DND-41 (cell line): ENCODE data around the gene SOX4.

Source experiments
- ATAC-seq: fragments of 200-7000 bp; cut with Tn5 transposase; 3 replicates; pipeline ENCODE4 v1.9.1; 2021; ENCODE audit warnings: low read depth; ENCODE audit not compliant: insufficient read depth
- DNase-seq: peaks from one replicate; pipeline ENCODE4 v3.0.0-alpha.2; 2020
- H2AFZ ChIP-seq: 2 replicates; pipeline ENCODE4 v1.6.0; 2012; ENCODE audit warnings: low read depth, low read length
- H3K27ac ChIP-seq: 2 replicates; pipeline ENCODE4 v1.5.1; 2012; ENCODE audit warnings: low read length, inconsistent platforms
- H3K27me3 ChIP-seq: fragments of 200-600 bp; sonication (generic); 2 replicates; pipeline ENCODE4 v1.6.0; 2012; ENCODE audit warnings: low read length, mild to moderate bottlenecking, inconsistent platforms; ENCODE audit not compliant: insufficient read depth, poor library complexity
- H3K36me3 ChIP-seq: 2 replicates; pipeline ENCODE4 v1.5.1; 2012; ENCODE audit warnings: low read length, inconsistent platforms; ENCODE audit not compliant: insufficient read depth
- H3K4me1 ChIP-seq: 2 replicates; pipeline ENCODE4 v1.5.1; 2012; ENCODE audit warnings: mild to moderate bottlenecking, low read length; ENCODE audit not compliant: insufficient read depth
- H3K4me2 ChIP-seq: 2 replicates; pipeline ENCODE4 v1.6.0; 2012; ENCODE audit warnings: mild to moderate bottlenecking, moderate library complexity, low read length, inconsistent platforms; ENCODE audit not compliant: insufficient read depth
- H3K4me3 ChIP-seq, 2 experiments: fragments of 200-600 bp in 1 of 2; shearing (Covaris generic) in 1 of 2; 2 replicates each; pipeline ENCODE4 v1.5.1; 2012 to 2016; ENCODE audit warnings: inconsistent platforms in 2 of 2, low read length in 2 of 2, mild to moderate bottlenecking in 2 of 2, low read depth in 1 of 2, moderate library complexity in 1 of 2
- H3K79me2 ChIP-seq: 2 replicates; pipeline ENCODE4 v1.6.0; 2012; ENCODE audit warnings: low read length, inconsistent platforms; ENCODE audit not compliant: insufficient read depth
- H3K9ac ChIP-seq: 2 replicates; pipeline ENCODE4 v1.6.0; 2012; ENCODE audit warnings: low read depth, mild to moderate bottlenecking, inconsistent platforms, low read length, moderate library complexity
- H3K9me3 ChIP-seq: 2 replicates; pipeline ENCODE4 v1.5.1; 2012; ENCODE audit warnings: low read length, moderate library complexity, mild to moderate bottlenecking, inconsistent platforms; ENCODE audit not compliant: insufficient read depth, severe bottlenecking
- H4K20me1 ChIP-seq: 2 replicates; pipeline ENCODE4 v1.6.0; 2012; ENCODE audit warnings: low read length; ENCODE audit not compliant: insufficient read depth
- CTCF ChIP-seq: IDR thresholded peaks from 2 replicates; pipeline ENCODE4 v1.5.1; 2012; ENCODE audit warnings: borderline replicate concordance, low read length, moderate library complexity, mild to moderate bottlenecking; ENCODE audit not compliant: poor library complexity, severe bottlenecking; ENCODE audit errors: extremely low read depth
- EZH2 ChIP-seq: IDR thresholded peaks from 3 replicates; pipeline ENCODE4 v1.6.1; 2012; ENCODE audit warnings: borderline replicate concordance, low read depth, mild to moderate bottlenecking, moderate library complexity, low read length, inconsistent platforms; ENCODE audit not compliant: severe bottlenecking

The SOX4 gene

GRCh38 chr6:21634582-21634981 lies 41.0 kb downstream of the SOX4 start:
- Histone ChIP-seq H3K4me3 (no peak overlapping the region), H3K36me3 (no peaks in the 10 kb centered on the region), H3K9me3 (no peaks in the 10 kb centered on the region), H4K20me1 (no peaks in the 10 kb centered on the region), H3K4me1 (no peaks in the 10 kb centered on the region), H3K27me3 (no peaks in the 10 kb centered on the region), H3K79me2 (no peaks in the 10 kb centered on the region), H3K4me2 (no peak overlapping the region), H2AFZ (peak overlapping the region; percentile 47; the same call in 1 of the 2 replicates), H3K9ac (no peak overlapping the region), H3K27ac (no peak overlapping the region)
- TF ChIP-seq CTCF (no peak), EZH2 (no peak)
- no peak for DNase-seq
- no peak for ATAC-seq

GRCh38 chr6:21636876-21637275 lies 43.3 kb downstream of the SOX4 start:
- peaks cover 4% of the 10 kb centered on the region; the same call in 1 of the 2 replicates for H3K4me1 ChIP-seq
- H3K4me3 ChIP-seq: no peak overlapping the region
- TF ChIP-seq EZH2 (no peak), CTCF (no peak)
- no peak overlapping the region for H3K27ac ChIP-seq
- H3K79me2 ChIP-seq: no peaks in the 10 kb centered on the region
- H3K9ac ChIP-seq: no peak overlapping the region
- no peaks in the 10 kb centered on the region for H3K27me3 ChIP-seq
- H2AFZ ChIP-seq: no peak overlapping the region
- no peaks in the 10 kb centered on the region for H3K9me3 ChIP-seq
- no peak for ATAC-seq
- H4K20me1 ChIP-seq: no peaks in the 10 kb centered on the region
- H3K4me2 ChIP-seq: no peak overlapping the region
- H3K36me3 ChIP-seq: no peaks in the 10 kb centered on the region
- no peak for DNase-seq

- no peaks in the 10 kb centered on the region for H3K79me2 ChIP-seq
- no peaks in the 10 kb centered on the region for H4K20me1 ChIP-seq
- no peak overlapping the region for H3K4me2 ChIP-seq
- no peak for ATAC-seq
- TF ChIP-seq EZH2 (no peak), CTCF (no peak)
- no peak overlapping the region for H3K4me3 ChIP-seq
- H3K4me1 ChIP-seq: peaks cover 4% of the 10 kb centered on the region; the same call in 1 of the 2 replicates
- DNase-seq: no peak
- H3K27me3 ChIP-seq: no peaks in the 10 kb centered on the region
- no peaks in the 10 kb centered on the region for H3K36me3 ChIP-seq
- H3K9ac ChIP-seq: no peak overlapping the region
- H3K9me3 ChIP-seq: no peaks in the 10 kb centered on the region
- H3K27ac ChIP-seq: no peak overlapping the region
- peak overlapping the region; percentile 31; the same call in 1 of the 2 replicates for H2AFZ ChIP-seq
These were observed 45.8 kb downstream of the SOX4 start for GRCh38 chr6:21639316-21639715.
